Right lung (tissue), 10 donors: ENCODE measurements around the gene PAFAH1B2. TPM values are rescaled to one million over a fixed set of nuclear protein-coding genes. Genes with fewer than 3 reads are reported as not detected.
"Not testable (repeated sequence)": the region's sequence is repeated elsewhere in the genome, so short reads cannot be mapped to it uniquely, and the experiment has no call there.

Experiments used
- DNase-seq, 2 donors: peaks; one replicate each; pipeline ENCODE4 v3.0.0-alpha.2; 2013
- long read RNA-seq, 8 donors: transcript quantifications; one replicate each; lab custom pipeline, GENCODE V29; 2026
- polyA plus RNA-seq, 5 donors: library from polyadenylated mRNA; unstranded; fragments of 120-200 nt; gene quantifications; one replicate each; pipeline versions ENCODE4 v1.2.1 to v1.2.3, GENCODE V29; 2013; ENCODE audit warnings: inconsistent platforms in 1 of 5, low replicate concordance in 1 of 5; ENCODE audit not compliant: insufficient read length in 5 of 5, insufficient read depth in 1 of 5

PAFAH1B2 gene, protein sequence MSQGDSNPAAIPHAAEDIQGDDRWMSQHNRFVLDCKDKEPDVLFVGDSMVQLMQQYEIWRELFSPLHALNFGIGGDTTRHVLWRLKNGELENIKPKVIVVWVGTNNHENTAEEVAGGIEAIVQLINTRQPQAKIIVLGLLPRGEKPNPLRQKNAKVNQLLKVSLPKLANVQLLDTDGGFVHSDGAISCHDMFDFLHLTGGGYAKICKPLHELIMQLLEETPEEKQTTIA
- polyA plus RNA-seq, result 10 to 100 TPM; 48.3 to 70.6 (median 65.0) TPM
- long read RNA-seq, donor 1, full-length matches to known transcripts, result 22 of 36 reads
- long read RNA-seq, donor 1, partial matches to known transcripts, result 14 of 36 reads
- long read RNA-seq, donor 1, other reads (novel, unspliced or antisense), result 0 of 36 reads
- long read RNA-seq, donor 2, full-length matches to known transcripts, result 9 of 9 reads
- long read RNA-seq, donor 2, partial matches to known transcripts, result 0 of 9 reads
- long read RNA-seq, donor 2, other reads (novel, unspliced or antisense), result 0 of 9 reads
- long read RNA-seq, donor 3, full-length matches to known transcripts, result 17 of 17 reads
- long read RNA-seq, donor 3, partial matches to known transcripts, result 0 of 17 reads
- long read RNA-seq, donor 3, other reads (novel, unspliced or antisense), result 0 of 17 reads
- long read RNA-seq, donor 4, full-length matches to known transcripts, result 10 of 15 reads
- long read RNA-seq, donor 4, partial matches to known transcripts, result 5 of 15 reads
- long read RNA-seq, donor 4, other reads (novel, unspliced or antisense), result 0 of 15 reads
- long read RNA-seq, donor 5, full-length matches to known transcripts, result 16 of 22 reads
- long read RNA-seq, donor 5, partial matches to known transcripts, result 6 of 22 reads
- long read RNA-seq, donor 5, other reads (novel, unspliced or antisense), result 0 of 22 reads
- long read RNA-seq, donor 6, full-length matches to known transcripts, result 29 of 29 reads
- long read RNA-seq, donor 6, partial matches to known transcripts, result 0 of 29 reads
- long read RNA-seq, donor 6, other reads (novel, unspliced or antisense), result 0 of 29 reads
- long read RNA-seq, donor 7, full-length matches to known transcripts, result 10 of 10 reads
- long read RNA-seq, donor 7, partial matches to known transcripts, result 0 of 10 reads
- long read RNA-seq, donor 7, other reads (novel, unspliced or antisense), result 0 of 10 reads
- long read RNA-seq, donor 8, full-length matches to known transcripts, result 6 of 6 reads
- long read RNA-seq, donor 8, partial matches to known transcripts, result 0 of 6 reads
- long read RNA-seq, donor 8, other reads (novel, unspliced or antisense), result 0 of 6 reads

DNA sequence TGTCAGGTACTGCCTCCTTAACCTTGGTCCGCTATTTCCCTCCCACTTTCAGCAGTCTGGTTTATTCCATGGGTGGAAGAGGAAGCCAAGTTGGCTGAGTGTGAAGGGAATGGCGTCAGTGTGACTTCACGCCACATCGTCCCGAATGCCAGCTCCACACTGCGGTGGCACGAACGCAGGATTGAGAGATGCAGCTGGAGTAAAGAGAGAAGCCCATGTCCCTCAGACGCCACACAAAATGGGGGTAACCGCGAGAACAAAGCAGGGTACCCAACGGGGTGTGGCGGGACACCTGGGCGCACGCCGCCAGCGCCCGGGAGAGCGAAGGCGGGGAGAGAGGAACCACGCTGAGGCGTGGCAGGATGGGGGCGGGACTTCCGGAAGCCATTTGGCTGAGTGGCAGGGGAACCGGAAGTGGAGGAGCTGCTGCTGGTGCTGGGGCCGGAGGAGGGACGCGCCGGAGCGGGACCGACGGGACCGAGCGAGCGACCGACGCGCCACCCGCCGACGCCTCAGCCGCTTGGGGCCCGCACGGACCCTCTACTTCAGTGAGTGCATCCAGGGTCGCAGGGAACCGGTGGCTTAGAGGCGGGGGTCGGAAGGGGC, at the start of gene PAFAH1B2:
Gene PAFAH1B2, plus strand, starts transcription at position 417 of the 606 bp plus-strand sequence. CDS start 8,161 bp downstream, outside the sequence.
- DNase-seq, result peak; percentile 95

DNA sequence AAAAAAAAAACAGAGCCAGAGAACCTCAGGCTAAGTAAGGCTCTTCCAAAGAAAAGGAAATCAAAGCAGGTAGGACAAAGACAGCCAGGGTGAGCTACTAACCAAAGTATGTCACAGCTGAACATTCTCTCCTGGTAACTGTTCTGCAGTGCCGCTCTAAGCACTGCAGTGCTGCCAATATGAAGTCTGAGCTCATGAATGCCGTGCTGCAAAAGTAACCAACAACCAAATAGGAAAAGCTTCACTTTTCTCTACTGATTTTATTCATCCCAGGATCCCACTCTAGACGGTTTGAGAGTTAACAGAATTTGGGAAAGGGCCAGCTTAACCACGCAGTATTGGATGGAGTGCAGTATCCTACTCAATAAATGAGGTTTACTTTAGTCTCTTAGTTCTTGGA, 49.3 kb upstream of the PAFAH1B2 start:
- DNase-seq, result peak in 1 of 2 donors; percentile 18

DNA sequence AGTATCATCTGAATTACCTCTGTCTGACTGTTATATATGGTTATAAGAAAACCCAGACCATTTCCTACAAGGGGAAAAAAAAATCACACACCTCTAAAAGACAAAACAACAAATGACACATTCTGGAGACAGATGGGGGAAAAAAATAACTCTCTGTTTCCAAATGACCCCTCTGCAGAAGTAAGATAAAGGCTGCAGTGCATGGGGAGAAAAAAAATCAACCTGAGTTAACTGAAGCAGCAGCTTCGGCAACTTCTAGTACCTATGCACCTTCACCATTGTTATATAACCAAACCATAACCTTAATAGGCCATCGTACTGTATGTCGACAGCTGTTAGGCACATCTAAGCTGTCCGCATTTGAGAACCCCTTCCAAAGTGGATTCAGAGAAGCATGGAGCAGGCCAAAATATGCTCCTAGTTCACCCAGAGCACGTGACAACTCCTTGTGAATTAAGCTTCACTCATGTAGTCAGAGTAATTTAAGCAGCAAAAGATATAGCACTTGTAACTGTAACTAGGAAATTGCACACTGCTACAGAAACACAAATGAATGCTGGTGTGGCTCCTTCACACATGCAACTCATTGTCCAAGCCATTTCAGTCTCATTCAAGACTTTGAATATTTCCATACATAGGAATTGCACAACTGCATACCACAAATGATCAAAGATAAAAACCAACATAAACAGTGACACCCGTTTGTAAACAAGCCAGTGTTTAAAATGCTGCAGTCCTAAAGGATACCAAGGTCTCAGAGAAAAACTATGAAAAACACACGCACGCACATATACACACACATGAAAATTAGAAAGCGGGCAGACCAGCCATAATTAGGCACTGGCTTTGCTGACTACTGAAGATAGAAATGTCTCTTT, 48.6 kb upstream of the PAFAH1B2 start:
- peak; percentile 74 to 81 for DNase-seq

DNA sequence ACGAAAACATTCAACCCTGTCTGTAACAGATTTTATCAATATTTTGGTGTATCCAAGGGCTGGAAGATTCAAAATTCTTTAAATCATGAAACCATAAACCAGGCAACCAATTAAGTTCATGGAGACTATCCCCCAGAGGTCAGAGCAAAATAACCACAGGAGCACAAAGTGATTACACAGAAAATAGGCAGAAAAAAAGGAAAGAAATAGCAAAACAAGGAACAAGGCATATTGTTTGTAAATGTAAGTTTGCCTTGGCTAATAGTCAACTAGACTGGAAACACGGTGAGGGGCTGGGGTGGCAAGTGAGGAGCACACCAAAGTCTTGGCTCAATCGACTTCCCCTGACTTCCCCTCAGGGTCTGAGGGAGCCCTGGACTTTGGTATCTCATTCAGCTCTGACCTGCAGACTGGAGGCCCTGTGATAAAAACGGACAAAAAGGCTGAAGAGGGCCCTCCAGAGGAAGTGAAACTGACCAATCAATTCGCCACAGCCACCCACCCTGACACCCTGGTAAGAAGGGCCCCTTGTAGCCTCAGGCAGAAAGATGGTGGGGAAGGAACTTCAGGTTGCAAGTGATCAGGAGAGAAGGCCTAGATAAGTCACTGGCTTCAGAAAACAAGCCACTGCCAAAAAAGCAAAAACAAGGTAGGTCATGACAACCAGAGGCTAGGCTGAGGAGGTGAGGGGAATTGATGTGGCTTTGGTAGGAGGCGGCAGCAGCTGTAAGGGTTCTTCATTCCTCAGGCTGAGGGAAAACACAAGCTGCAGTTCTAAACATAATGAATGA, 47.7 kb upstream of the PAFAH1B2 start:
- DNase-seq, result no peak

DNA sequence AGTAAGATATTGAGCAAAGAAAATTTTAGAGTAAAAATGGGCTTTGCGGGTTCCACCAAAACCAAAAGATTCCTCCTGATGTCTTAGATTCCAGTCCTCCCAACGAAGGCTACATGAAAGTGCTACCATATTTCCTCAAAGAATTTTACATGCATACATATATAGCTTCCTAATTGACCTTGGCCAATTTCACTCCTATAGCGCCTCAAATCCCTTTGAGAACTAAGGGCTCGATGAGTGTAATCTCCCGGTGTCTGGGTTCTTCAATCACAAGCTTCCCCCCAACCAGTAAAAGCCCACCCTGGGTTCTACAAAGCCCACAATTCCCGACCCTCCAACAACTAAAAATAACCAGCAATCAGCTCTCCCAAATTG, 47.1 kb upstream of the PAFAH1B2 start:
- DNase-seq, result no peak

DNA sequence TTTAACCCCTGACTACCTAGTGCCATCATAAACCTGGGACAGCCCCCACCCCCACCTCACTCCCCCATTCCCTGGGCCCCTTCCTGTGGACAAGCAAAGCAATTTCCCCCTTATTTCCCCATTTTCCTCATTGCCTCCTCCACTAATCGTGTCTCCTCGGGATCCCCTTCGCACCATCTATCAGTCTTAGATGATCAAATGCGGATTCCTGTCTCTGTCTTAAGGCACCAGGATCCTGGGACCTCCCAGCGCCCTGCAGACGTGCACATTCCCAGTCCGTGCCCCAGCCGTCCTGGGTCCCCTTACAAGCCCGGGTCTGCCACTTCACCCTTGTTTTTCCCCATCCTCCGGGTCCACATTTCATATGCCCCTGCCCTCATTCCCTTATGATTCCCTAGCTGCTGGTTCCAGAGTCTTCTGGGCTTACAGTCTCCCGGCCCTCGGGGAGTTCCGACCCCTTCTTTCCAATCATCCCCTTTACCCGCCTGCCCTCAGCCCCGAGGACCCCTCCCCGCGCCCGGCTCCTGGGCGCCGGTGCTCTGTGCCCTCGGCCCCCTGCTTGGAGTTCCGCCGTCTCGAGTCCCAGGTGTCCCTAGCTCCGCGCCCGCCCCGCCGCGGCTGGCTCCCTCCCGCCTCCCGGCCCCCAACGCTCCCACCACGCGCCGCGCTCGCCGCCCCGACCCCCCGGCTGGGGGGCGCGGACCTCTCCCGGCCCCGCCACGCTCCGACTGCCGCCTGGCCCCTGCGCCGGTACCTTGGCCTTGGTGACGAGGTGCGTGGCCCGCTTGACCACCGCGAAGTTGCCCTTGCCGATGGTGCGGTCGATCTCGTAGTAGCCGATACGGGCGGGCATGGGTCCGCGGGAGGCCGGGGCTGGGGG, 46.5 kb upstream of the PAFAH1B2 start:
- DNase-seq, result peak in 1 of 2 donors; percentile 38

DNA sequence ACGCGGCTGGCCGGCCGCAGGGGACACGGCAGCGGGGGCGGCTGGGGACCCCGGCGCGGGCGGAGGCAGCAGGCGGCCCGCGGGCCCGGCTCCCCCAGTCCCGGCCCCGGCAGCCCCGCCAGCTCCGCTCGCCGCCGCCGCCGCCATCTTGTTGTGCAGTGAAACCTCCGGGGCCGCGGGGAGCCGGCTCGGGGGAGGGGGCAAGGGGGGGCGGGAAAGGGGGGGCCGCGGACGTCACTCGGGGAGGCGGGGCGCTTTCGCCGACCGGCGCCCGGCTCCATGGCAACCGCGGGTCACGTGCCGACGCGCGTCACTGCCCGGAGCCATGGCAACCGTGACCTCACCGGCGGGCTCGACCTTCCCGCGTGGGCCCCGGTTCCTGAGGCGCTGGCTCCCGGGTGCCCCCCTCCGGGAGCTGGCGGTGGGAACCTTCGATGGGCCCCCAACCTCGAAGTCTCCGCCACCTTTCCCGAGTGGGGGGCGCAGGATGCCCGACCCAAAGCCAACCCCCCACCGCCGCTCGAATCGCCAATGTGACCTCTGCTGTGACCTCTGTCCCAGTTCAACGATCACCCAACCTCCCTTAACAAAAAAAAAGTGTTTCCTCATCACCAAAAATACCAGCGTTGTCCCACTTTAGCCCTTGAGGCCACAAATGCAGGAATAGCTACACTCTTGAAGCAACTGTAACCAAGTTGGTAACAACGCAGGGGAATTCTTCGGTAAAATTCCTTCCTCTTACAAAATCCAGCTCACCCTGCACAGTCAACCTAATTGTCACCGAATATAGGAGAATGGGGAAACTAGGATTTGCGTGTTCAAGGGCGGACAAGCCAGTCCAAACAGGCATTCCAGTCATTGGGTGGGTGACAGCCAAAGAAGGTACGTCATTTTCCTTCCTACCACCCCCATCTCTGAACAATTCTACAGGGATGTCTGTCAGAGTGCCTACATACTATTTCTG, 45.5 kb upstream of the PAFAH1B2 start, which contains the start of gene SIK3:
Gene SIK3, minus strand, starts transcription at position 160 of the 964 bp plus-strand sequence. Its CDS starts 13 bp downstream, at position 147.
- DNase-seq, result peak; percentile 93 to 94

DNA sequence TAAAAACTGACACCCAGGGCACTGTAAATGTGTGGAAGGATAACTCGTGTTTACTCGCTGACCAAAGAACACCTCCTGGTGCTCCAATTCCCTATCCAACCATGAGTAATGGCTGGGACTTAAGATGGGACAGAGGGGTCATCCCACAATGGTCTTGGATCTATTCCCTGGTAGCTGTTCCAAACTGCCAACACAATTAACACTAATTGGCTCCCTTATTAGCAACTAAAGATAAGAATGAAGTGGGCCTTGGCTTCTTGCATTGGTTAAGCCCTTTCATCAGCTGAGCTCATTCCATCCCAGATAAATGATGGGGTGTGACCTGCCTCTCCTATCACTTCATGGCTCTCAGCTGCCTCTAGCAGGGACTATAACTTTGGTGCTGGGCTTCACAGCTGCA, 44.4 kb upstream of the PAFAH1B2 start:
- DNase-seq, result peak in 1 of 2 donors; percentile 16

DNA sequence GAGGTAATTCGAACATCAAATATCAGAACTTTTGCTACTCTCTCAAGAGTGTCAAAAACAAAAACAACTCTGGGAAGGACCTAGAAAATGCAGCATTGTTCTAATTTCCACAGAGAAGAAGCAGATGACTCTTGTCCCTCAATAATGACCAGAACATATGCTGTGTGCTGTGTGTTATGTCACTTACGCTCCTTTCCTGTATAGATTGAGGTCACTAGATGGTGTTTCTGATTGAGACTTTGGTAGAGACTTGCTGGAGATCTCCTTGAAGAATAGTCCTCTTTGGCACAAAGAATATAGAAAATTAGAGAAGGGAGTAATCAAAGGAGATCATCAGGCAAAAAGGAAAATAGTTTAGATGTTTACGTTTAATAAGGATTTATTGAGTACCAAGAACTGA, 43.5 kb upstream of the PAFAH1B2 start:
- no peak for DNase-seq

DNA sequence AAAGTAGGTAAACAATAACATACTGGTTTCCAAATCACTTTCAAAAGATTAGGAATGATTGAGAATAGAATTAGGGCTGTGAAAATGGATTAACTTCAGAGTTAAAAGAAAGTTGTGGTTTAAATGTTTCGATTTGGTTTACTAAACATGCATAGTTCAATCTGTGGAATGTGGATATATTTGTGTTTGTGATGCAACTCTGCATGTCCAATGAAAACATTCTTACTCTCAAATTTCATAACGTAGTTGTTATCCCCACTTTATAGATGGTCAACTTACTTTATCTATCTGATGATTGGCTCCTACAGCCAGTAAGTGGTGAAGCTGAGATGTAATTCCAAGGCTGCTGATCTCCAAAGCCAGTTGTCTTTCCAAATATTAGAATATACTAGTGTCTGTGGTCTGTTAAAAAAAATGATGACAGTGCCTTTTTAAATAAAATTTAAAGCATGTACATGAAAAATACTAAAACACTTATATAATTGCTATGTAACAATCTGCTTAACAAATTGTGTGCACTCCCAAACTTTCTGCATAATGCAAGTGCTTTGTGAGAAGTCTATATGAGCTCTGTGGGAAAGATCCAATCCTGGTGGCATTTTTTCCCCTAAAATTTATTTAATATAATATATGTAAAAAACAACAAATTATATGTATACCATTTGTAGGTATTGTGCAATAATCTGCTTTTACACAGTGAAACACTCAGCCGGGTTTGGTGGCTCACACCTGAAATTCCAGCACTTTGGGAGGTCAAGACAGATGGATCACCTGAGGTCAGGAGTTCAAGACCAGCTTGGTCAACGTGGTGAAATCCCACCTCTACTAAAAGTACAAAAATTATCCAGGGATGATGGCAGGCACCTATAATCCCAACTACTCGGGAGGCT, 36.1 kb upstream of the PAFAH1B2 start:
- no peak for DNase-seq

DNA sequence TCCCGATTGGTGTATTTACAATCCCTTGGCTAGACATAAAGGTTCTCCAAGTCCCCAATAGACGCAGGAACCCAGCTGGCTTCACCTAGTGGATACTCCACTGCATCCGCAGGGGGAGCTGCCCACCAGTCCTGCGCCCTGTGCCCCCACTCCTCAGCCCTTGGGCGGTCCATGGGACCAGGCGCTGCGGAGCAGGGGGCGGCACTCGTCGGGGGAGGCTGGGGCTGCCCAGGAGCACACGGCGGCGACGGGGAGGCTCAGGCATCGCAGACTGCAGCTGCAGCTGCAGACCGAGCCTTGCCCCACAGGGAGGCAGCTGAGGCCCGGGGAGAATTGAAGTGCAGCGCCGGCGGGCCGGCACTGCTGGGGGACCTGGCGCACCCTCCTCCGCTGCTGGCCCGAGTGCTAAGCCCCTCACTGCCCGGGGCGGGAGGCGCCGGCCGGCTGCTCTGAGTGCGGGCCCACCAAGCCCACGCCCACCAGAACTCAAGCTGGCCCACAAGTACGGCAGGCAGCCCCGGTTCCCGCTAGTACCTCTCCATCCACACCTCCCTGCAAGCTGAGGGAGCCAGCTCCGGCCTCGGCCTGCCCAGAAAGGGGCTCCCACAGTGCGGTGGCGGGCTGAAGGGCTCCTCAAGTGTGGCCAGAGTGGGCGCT, 33.7 kb upstream of the PAFAH1B2 start:
- DNase-seq, result no peak

DNA sequence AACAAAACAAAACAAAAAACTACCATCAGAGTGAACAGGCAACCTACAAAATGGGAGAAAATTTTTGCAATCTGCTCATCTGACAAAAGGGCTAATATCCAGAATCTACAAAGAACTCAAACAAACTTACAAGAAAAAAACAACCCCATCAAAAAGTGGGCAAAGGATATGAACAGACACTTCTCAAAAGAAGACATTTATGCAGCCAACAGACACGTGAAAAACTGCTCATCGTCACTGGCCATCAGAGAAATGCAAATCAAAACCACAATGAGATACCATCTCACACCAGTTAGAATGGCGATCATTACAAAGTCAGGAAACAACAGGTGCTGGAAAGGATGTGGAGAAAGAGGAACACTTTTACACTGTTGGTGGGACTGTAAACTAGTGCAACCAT, 31.6 kb upstream of the PAFAH1B2 start:
- not testable (repeated sequence) for DNase-seq

DNA sequence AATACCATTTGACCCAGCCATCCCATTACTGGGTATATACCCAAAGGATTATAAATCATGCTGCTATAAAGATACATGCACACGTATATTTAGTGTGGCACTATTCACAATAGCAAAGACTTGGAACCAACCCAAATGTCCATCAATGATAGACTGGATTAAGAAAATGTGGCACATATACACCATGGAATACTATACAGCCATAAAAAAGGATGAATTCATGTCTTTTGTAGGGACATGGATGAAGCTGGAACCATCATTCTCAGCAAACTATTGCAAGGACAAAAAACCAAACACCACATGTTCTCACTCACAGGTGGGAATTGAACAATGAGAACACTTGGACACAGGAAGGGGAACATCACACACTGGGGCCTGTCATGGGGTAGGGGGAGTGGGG, 31.1 kb upstream of the PAFAH1B2 start:
- DNase-seq, result not testable (repeated sequence)

DNA sequence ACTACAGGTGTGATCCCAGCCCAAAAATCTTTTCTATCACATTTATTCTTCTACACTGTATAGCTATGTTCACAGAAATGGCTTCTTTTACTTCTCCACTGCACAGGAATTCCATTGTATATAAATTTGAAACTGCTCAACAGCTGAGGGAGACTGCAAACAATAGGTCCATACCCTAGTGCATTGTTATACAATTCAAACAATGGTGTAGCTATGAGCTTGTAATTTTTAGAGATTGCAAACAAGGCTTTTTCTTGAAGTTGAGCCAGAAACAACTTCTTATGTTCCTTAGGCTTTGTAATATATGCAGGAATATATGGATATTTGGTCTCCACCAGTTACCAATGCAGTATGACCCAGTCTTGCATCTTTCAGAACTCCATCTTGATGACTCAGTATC, 26.4 kb upstream of the PAFAH1B2 start:
- DNase-seq, result no peak

DNA sequence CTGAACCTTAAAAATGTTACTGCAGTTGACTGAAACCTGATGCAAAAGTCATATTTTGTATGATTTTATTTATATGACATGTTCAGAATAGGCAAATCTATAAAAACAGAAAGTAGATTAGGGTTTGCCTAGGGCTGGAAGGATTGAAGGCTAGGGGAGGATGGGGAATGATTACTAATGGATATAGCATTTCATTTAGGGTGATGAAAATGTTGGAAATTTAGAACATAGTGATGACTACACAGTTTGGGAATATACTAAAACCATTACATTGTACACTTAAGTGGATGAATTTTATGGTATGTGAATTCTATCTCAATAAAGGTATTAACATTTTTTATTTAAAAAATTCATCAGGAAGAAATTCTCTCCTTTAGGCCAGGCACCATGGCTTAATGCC, 22.9 kb upstream of the PAFAH1B2 start:
- DNase-seq, result no peak
